Suppressor macrophage treated with lipopolysaccharide for 1 hour (primary cell): Measurements from ENCODE around the gene ATG5.

Experiments
- DNase-seq, 3 donors: peaks; one replicate each; pipeline ENCODE4 v3.0.0-alpha.2; 2020 to 2022

The ATG5 gene

GRCh38 chr6:106325336-106326178 is at the start of gene ATG5:
Gene ATG5 (minus strand): TSS chr6:106325760. CDS start chr6:106316208, 9,552 bp downstream.
- peak; percentile 100 for DNase-seq

- no peak for DNase-seq
Observed at GRCh38 chr6:106373502-106374239, 48.1 kb upstream of the ATG5 start.

- DNase-seq, result no peak
Observed at GRCh38 chr6:106372838-106373501, 47.4 kb upstream of the ATG5 start.

- DNase-seq, result no peak
Observed at GRCh38 chr6:106370639-106371038, 45.1 kb upstream of the ATG5 start.

- no peak for DNase-seq
Observed at GRCh38 chr6:106369739-106370138, 44.2 kb upstream of the ATG5 start.

- DNase-seq, result no peak
Observed at GRCh38 chr6:106363401-106364138, 38.0 kb upstream of the ATG5 start.

GRCh38 chr6:106360989-106361430 is 35.5 kb upstream of the ATG5 start:
- peak; percentile 65 to 71 (median 69) for DNase-seq

GRCh38 chr6:106360410-106360988 is 34.9 kb upstream of the ATG5 start, which contains the start of gene CRYBG1:
Gene CRYBG1 (plus strand): TSS chr6:106360717. CDS start chr6:106360909, 192 bp downstream.
- peak; percentile 50 to 66 (median 51) for DNase-seq

- DNase-seq, result no peak
Observed at GRCh38 chr6:106359959-106360409, 34.4 kb upstream of the ATG5 start.

- DNase-seq, result no peak
Observed at GRCh38 chr6:106356378-106356777, 30.8 kb upstream of the ATG5 start.

GRCh38 chr6:106347219-106347618 is 21.7 kb upstream of the ATG5 start:
- no peak for DNase-seq

GRCh38 chr6:106339334-106340029 is 13.9 kb upstream of the ATG5 start:
- peak; percentile 80 to 86 (median 82) for DNase-seq

GRCh38 chr6:106334646-106335448 is 9.3 kb upstream of the ATG5 start:
- DNase-seq, result peak; percentile 47 to 74 (median 68)

- DNase-seq, result peak; percentile 5 to 29 (median 17)
Observed at GRCh38 chr6:106324726-106325335, 729 bp downstream of the ATG5 start.

- no peak for DNase-seq
Observed at GRCh38 chr6:106321940-106322339, 3.6 kb downstream of the ATG5 start.

- DNase-seq, result peak in 2 of 3 donors; percentile 17 to 23
Observed at GRCh38 chr6:106318851-106319250, 6.7 kb downstream of the ATG5 start.

GRCh38 chr6:106318061-106318460 is 7.5 kb downstream of the ATG5 start:
- DNase-seq, result no peak

GRCh38 chr6:106316375-106316766 is 9.2 kb downstream of the ATG5 start:
- no peak for DNase-seq

GRCh38 chr6:106315765-106316374 is 9.7 kb downstream of the ATG5 start:
- DNase-seq, result peak in 2 of 3 donors; percentile 17 to 23
